GM19239 (cell line): ENCODE data around the gene CLIC4.

Experiments used
- DNase-seq: peaks from one replicate; pipeline ENCODE4 v3.0.0; 2011; ENCODE audit warnings: low spot score; ENCODE audit not compliant: insufficient read length
- FAIRE-seq: peaks from 2 replicates; lab custom pipeline; 2011; peaks lifted over from hg19 to GRCh38; lab: Jason Lieb, UNC

Gene CLIC4

GRCh38 chr1:24850328-24850920 is 105.2 kb downstream of the CLIC4 start:
- DNase-seq: no peak
- no peak for FAIRE-seq

- FAIRE-seq: no peak
- DNase-seq: no peak
Observed at GRCh38 chr1:24853649-24854048, 108.4 kb downstream of the CLIC4 start.

GRCh38 chr1:24855474-24855873 is 110.2 kb downstream of the CLIC4 start:
- no peak for FAIRE-seq
- no peak for DNase-seq

- FAIRE-seq (no peak), DNase-seq (no peak)
Observed at GRCh38 chr1:24856787-24857506, 111.7 kb downstream of the CLIC4 start.

- DNase-seq (no peak), FAIRE-seq (no peak)
Observed at GRCh38 chr1:24857507-24858133, 112.4 kb downstream of the CLIC4 start.

- DNase-seq (no peak), FAIRE-seq (no peak)
Observed at GRCh38 chr1:24858277-24858676, 113.0 kb downstream of the CLIC4 start.

- no peak for FAIRE-seq
Observed at GRCh38 chr1:24859063-24860010, 114.1 kb downstream of the CLIC4 start.

GRCh38 chr1:24860841-24861240 is 115.6 kb downstream of the CLIC4 start:
- FAIRE-seq (no peak), DNase-seq (no peak)

More at GRCh38 chr1:24859063-24860010, 114.1 kb downstream of the CLIC4 start:
- no peak for DNase-seq

GRCh38 chr1:24861821-24862727 is 116.8 kb downstream of the CLIC4 start:
- FAIRE-seq: no peak
- DNase-seq: no peak

GRCh38 chr1:24862775-24863483 is 117.7 kb downstream of the CLIC4 start:
- no peak for DNase-seq
- FAIRE-seq: no peak

GRCh38 chr1:24864370-24864777 is 119.1 kb downstream of the CLIC4 start:
- FAIRE-seq (no peak), DNase-seq (no peak)

GRCh38 chr1:24865168-24865567 is 119.9 kb downstream of the CLIC4 start:
- FAIRE-seq (no peak), DNase-seq (no peak)

- FAIRE-seq: no peak
- no peak for DNase-seq
Observed at GRCh38 chr1:24865587-24865986, 120.3 kb downstream of the CLIC4 start.

GRCh38 chr1:24866211-24867083 is 121.2 kb downstream of the CLIC4 start:
- FAIRE-seq: no peak
- DNase-seq: no peak

- DNase-seq (no peak), FAIRE-seq (no peak)
Observed at GRCh38 chr1:24867084-24867870, 122.0 kb downstream of the CLIC4 start.

GRCh38 chr1:24868016-24868875 is 123.0 kb downstream of the CLIC4 start:
- DNase-seq: no peak
- FAIRE-seq: no peak
